Right kidney (tissue), 9 donors: Measurements from ENCODE around the gene GPR12.
A peak's percentile ranks its signal among the peaks of the same experiment; 100 is the strongest.

Source experiments
- DNase-seq: peaks from one replicate; pipeline ENCODE4 v3.0.0-alpha.2; 2016
- long read RNA-seq, 8 donors: transcript quantifications; one replicate each; lab custom pipeline, GENCODE V29; 2026

The GPR12 gene, protein sequence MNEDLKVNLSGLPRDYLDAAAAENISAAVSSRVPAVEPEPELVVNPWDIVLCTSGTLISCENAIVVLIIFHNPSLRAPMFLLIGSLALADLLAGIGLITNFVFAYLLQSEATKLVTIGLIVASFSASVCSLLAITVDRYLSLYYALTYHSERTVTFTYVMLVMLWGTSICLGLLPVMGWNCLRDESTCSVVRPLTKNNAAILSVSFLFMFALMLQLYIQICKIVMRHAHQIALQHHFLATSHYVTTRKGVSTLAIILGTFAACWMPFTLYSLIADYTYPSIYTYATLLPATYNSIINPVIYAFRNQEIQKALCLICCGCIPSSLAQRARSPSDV
- long read RNA-seq, donor 1 = 0 reads
- long read RNA-seq, donor 2 = 0 reads
- long read RNA-seq, donor 3 = 0 reads
- long read RNA-seq, donor 4 = 0 reads
- long read RNA-seq, donor 5 = 0 reads
- long read RNA-seq, donor 6 = 0 reads
- long read RNA-seq, donor 7, partial matches to known transcripts = 0 of 1 reads
- long read RNA-seq, donor 7, other reads (novel, unspliced or antisense) = 0 of 1 reads
- long read RNA-seq, donor 8 = 0 reads

DNA sequence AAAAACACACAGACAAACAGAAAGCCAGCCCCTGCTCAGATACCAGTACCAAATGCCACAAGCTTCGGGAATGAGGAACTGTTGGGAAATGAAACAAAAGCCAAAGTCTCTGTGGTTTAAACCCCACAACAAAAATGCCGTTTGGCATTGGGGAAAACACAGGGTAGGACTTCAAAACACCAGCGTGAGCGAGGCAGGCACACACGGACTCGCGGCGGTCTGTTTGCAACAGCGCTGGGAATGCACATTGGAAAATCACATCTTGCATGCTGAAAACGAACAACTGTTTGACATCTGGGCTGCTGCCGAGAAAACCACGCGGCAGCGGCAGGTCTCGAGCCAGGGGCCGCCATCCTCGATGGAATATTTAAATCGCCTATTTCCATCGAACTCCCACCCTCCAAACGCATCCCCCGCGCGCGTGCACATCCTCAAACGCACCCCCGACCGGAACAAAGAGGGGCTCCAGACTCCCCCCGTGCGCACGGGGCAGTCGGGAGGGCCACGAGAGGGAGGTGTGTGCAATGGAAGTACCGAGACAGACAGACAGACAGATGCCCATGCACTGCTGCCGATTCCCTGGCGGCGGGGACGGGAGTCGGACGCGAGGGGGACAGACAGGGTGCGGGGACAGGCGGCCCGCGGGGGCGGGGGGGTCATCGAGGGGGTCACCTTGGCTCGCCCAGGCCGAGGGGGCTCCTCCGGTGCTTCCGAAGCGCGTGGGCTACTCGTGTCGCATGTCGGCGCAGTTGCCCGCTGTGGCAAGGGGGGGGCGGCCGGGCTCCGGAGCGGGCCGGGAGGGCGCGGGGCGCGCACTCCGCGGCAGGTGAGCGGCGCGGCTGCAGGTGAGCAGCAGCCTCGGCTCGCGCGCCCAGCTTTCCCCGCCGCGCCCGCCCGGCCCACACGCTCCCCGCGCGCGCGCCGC is at the start of gene GPR12:
Gene GPR12, minus strand, starts transcription at position 880 of the 925 bp plus-strand sequence. CDS start 959 bp downstream, outside the sequence.
- DNase-seq = peak; percentile 37

GRCh38 chr13:26810095-26810494 is 49.5 kb upstream of the GPR12 start:
- DNase-seq = peak; percentile 11

DNA sequence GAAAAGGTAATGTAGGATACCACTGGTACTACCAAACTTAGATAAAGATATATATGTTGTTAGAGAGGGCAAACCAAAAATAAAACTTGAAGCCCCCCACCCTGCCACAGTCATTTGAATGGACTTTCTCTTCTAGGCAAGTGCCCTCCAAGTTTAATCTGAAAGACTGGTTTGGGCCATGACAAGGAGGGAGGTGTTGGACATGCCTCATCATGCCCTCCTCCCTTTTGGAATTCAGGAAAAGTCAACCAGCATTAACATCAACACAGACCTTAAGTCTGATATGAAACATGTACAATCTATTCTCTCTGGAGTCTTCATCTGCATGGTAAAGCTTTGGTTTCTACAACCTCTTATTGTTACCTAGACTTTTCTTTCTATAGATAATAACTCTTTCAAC is 46.3 kb upstream of the GPR12 start:
- no peak for DNase-seq

DNA sequence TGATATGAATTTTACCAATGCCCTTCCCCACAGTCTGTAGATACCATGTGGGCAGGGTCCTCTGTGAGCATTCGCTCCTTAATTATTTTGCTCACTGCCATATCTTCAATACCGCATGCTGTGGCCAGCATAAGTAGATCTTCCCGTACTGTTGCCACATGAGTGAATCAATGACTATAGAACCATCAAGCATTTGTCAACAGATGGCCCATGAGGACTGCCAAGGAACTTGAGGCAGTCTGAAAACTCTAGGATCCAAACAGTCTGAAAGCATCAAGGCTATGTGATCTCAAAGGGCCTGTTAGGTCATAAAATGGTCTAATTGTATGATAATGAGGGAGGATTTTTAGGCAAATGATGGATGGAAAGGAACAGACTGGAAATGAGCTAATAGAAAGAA is 27.4 kb upstream of the GPR12 start:
- DNase-seq = no peak

- no peak for DNase-seq
Measured at GRCh38 chr13:26786651-26787295, 26.2 kb upstream of the GPR12 start.

DNA sequence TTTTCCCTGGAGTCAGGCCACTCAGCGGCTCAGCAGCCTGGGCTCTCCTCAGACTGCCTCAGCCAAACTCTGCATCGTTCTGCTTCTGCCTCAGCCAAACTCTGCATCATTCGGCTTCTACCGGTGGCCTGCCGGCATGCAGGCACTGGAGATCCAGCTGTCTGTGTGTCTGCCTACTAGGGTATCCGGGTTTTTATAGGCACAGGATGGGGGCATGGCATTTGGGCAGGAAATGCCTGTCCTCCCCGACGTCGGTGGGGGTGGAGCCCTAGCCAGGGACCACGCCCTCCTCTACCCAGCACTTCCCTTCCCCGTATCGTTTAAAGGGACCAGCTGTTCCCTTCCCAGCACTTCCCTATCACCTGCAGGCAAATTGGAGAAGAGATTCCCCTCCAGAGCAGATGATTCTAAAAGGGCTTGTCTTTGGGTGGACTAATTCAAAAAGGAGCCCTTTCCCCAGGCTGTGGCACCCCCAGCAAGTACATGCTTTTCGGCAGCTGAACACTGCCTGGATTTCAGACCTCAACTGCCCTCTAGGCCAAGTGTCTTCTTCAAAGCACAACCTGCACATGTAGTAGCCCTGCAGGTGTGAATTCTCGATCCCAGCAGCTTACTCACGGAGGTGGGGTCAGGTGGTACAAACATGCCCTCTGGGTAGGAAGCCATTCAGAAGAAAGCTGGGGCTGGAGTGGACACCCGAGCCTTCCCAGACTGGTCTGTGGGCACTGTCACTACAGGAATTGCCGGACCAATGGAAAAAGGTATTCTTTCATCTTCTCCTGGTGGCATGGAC is 25.4 kb upstream of the GPR12 start:
- peak; percentile 9 for DNase-seq

GRCh38 chr13:26784704-26785639 is 24.4 kb upstream of the GPR12 start:
- DNase-seq = no peak

DNA sequence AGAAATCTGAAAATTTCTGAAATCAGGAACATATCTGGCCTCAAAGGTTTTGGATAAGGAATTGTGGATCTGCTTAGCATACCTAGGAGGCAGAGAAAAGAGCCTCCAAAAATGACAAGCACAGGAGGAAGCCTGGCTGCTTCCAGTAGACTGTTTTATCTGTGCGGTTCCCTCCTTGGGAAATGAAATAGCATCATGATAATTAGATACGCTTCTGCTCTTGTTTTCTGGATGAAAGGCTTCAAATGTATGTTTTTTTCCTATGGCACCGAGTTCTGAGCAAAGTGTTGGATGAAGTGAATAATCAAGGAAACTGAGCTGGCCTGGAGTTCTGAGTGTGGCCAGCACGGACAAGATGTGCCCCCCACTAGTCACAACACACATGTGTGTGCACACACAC is 19.8 kb upstream of the GPR12 start:
- no peak for DNase-seq

DNA sequence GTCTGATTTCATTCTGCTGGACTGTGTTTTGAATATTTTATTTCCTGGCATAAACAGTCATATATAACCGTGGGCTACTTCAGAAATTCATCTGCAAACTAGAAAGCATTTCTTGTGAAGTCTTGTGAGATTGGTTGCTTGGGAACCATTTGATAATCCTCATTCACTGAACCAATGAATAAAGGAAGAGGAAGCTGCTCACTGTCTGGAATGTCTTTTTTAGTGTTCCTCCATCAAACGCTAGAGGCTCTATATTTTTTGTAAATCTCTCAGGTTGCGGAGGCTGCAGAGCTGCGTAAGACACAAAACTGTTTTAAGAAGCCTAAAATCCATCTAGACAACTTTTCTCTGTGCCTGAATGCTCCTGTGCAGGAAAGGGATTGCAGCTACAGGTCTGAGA is 18.7 kb upstream of the GPR12 start:
- DNase-seq = no peak

GRCh38 chr13:26772531-26772930 is 11.9 kb upstream of the GPR12 start:
- no peak for DNase-seq

DNA sequence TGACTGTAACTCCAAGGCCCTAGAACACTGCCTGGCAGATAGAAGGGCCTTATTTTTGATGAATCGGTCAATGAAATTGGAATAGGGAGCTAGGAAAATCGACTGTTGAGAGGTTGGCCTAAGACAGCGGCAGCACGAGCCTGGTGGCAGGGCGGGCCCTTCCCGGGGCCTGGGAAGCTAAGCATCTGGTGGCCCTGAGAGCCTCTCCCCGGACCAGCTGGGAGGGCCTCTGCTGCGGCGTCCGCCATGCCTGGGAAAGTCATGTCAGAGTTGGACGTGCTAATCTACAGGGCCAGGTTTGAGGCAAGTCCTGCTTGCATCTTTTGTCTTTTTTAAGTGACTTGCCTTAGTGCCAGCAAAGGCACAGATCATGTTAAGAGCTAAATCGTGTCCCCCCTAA is 11.2 kb upstream of the GPR12 start:
- DNase-seq = no peak

GRCh38 chr13:26762745-26763345 is 2.3 kb upstream of the GPR12 start:
- DNase-seq = no peak

GRCh38 chr13:26760832-26761582 is 421 bp upstream of the GPR12 start:
- no peak for DNase-seq

DNA sequence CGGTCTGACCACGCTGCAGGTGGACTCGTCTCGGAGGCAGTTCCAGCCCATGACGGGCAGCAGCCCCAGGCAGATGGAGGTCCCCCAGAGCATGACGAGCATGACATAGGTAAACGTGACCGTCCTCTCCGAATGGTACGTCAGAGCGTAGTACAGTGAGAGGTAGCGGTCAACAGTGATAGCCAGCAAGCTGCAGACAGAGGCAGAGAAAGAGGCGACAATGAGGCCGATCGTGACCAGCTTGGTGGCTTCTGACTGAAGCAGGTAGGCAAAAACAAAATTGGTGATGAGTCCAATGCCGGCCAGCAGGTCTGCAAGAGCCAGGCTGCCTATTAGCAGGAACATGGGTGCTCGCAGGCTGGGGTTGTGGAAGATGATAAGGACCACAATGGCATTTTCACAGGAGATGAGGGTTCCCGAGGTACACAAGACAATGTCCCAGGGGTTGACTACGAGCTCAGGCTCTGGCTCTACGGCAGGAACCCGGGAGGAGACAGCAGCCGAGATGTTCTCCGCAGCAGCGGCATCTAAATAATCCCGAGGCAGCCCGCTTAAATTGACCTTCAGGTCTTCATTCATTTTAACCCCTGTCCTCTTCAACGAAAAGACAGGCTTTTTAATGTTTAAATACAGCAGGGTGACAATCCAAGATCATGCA is 1.2 kb downstream of the GPR12 start:
- DNase-seq = no peak

GRCh38 chr13:26758496-26759157 is 2.0 kb downstream of the GPR12 start:
- DNase-seq = no peak

DNA sequence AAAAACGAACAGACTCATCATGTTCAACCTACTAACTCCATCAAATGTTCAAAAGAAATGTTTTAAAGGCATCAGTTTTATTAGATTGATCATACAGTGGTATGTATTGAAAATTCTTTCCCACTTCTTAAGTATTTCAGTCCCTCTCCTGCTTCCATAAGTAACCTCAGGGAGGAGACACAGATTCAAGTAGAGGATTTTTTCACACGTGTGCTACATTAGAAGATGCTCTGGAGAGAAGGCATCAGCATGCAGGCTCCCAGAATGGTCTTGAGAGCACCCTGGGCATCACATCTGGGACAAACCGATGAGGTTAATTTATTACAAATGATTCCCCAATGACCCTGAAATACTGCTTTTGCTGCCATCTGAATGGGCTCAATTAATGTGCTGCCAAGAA is 3.6 kb downstream of the GPR12 start:
- DNase-seq = no peak

GRCh38 chr13:26752671-26753070 is 7.9 kb downstream of the GPR12 start:
- no peak for DNase-seq

DNA sequence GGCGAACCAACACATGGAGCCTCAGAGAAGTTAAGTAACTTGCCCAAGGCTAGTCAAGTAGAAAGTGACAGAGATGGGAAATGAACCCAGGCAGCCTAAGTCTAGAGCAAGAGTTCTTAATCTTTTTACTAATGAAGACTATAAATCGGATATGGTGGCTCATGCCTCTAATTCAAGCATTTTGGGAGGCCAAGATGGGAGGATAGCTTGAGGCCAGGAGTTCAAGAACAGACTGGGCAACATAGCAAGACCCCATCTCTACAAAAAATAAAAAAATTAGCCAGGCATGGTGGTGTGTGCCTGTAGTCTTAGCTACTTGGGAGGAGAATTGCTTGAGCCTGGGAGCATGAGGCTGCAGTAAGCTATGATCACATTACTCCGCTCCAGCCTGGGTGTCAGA is 10.7 kb downstream of the GPR12 start:
- no peak for DNase-seq
